NCI-H2227 (cell line): ENCODE data around the gene IGF2.

Experiments
- DNase-seq: peaks from one replicate; lab custom pipeline; 2025; ENCODE audit not compliant: unreplicated experiment; lab: John Stamatoyannopoulos, UW

IGF2 gene

DNA sequence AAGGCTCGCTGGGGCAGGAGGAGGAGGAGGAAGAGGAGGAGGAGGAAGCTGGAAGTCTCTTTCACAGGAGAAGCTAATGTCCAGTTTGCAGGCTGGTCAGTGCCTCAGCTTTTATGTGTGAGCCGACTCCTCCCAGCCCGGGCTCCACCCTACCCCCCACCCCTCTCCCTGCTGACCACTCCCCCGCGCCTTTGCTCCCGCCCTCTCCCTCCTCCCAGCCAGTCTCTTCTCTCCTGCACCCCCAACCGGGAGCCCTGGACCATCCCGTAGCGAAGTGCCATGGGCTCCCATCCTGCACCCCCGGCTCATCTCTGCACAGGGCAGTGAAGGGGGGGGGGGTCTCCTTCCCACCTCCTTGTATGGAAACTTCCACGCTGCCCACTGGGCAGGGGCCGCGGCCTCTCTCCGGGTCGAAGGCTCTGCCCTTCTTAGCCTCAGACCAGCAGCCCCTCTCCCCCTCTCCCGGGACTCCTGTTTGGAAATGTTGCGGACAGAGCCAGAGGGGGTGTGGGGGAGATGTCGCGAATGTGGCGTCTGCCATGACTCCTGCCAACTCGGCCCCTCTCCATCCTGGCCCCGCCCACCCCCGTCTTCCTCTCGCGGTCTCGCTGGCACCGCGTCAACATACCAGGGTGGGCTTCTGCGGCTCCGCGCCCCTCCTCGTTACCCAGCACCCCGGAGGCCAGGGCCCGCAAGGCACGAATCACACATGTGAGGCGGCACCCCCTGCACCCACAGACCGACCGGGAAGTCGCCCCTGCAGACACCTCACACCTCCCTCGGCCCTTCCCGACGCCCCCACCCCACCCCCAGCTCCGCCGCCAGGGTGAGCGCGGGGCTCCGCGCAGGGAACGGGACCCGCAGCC is 1.8 kb downstream of the IGF2 start:
- peak; percentile 83 for DNase-seq

- no peak for DNase-seq
Observed at GRCh38 chr11:2136952-2137201, 2.3 kb downstream of the IGF2 start.

- no peak for DNase-seq
Observed at GRCh38 chr11:2136209-2136951, 2.8 kb downstream of the IGF2 start.

DNA sequence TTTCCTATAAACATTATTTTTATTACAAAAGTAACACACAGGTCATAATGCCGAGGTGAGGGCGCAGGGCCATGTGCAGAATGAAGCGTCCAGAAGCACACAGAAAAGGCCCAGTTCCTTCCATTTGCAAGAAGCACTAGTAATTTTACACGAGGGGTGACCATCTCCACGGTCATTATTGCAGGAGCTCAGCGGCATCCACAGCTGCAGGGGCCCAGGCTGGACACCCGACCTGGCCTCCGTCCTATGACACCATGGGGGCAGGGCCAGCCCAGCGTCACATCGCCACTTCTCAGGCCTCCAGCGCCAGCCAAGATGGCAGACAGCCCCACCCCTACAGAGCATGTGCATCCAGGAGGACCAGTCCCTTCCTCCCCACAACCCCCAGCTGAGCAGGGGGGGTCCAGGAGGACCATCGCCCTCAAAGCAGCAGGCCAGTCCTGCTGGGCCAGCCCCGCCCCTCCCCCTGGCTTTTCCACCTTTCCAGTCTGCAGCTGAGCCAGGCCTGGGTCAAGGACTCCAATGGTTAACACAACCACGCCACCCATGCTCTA is 3.5 kb downstream of the IGF2 start:
- DNase-seq, result no peak

- DNase-seq, result no peak
Observed at GRCh38 chr11:2135018-2135569, 4.1 kb downstream of the IGF2 start.

- DNase-seq, result no peak
Observed at GRCh38 chr11:2134022-2135010, 4.9 kb downstream of the IGF2 start.

DNA sequence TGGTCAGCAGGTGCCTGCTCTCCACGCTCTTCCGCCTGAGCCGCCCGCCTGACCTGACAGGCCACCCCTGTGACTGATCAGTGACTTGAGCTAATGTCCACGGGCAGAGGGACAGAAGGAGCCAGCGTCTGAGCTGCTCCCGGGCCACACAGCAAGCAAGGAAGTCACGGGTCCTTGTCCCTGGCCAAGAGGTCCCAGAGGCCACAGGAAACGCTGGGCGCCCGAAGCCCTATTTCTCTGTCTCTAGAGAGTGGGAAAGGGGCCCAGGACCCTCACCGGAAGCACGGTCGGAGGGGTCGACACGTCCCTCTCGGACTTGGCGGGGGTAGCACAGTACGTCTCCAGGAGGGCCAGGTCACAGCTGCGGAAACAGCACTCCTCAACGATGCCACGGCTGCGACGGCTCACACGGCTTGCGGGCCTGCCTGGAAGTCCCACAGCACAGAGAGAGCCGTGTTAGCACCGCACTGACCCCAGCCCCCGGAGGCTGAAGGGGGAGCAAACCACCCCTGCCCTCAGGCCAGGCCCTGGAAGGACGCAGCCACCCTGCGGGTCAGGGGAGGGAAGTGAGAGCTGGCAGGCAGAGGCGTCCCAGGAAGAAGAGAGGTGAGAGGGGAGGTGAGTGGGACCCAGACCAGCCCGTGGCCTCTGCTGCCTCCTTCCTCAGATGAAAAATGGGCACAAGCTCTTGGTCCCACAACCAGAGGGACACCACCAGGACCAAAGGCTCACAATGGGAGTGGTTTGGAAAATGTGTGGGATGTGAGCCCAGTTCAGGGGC is 5.8 kb downstream of the IGF2 start:
- no peak for DNase-seq

- DNase-seq, result no peak
Observed at GRCh38 chr11:2132874-2133240, 6.3 kb downstream of the IGF2 start.

DNA sequence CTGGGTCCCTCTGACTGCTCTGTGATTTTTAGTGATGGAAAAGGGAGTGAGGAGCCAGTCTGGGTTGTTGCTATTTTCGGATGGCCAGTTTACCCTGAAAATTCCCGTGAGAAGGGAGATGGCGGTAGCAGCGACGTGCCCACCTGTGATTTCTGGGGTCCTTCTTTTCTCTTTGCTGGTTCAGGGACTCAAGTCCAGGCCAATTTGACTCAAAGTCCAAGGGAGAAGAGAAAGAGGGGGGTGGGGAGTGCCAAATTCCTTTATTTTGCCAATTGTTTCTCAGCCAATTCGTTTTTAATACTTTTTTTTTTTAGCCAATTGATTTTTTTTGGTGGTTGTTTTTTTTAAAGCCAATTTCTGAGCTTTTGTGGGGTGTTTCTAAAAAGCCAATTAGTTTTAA is 6.9 kb downstream of the IGF2 start:
- DNase-seq, result no peak

DNA sequence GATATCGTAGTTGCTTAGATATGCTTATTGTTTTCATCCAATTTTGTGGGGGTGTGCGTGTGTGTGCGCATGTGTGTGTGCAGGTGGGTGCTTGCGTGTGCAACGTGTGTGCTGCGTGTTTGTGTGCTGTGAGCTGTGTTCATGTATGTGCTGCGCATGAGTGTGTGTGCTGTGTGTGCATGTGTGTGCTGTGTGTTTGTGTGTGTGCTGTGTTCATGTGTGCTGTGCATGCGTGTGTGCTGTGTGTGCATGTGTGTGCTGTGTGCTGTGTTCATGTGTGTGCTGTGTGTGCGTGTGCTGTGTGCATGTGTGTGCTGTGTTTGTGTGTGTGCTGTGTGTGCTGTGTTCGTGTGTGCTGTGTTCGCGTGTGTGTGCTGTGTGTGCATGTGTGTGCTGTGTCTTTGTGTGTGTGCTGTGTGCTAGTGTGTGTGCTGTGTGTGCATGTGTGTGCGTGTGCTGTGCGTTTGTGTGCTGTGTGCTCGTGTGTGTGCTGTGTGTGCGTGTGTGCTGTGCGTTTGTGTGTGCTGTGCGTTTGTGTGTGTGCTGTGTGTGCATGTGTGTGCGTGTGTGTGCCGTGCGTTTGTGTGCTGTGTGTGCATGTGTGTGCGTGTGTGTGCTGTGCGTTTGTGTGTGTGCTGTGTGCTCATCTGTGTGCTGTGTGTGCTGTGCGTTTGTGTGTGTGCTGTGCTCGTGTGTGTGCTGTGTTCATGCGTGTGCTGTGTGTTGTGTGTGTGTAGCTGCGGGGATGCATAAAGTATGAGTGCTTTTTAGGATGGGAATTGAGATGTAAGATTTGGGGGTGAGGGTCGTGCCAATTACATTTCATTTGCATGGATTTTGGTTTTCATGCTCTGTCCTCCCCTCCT is 7.6 kb downstream of the IGF2 start:
- DNase-seq, result no peak

- no peak for DNase-seq
Observed at GRCh38 chr11:2130881-2131352, 8.3 kb downstream of the IGF2 start.

DNA sequence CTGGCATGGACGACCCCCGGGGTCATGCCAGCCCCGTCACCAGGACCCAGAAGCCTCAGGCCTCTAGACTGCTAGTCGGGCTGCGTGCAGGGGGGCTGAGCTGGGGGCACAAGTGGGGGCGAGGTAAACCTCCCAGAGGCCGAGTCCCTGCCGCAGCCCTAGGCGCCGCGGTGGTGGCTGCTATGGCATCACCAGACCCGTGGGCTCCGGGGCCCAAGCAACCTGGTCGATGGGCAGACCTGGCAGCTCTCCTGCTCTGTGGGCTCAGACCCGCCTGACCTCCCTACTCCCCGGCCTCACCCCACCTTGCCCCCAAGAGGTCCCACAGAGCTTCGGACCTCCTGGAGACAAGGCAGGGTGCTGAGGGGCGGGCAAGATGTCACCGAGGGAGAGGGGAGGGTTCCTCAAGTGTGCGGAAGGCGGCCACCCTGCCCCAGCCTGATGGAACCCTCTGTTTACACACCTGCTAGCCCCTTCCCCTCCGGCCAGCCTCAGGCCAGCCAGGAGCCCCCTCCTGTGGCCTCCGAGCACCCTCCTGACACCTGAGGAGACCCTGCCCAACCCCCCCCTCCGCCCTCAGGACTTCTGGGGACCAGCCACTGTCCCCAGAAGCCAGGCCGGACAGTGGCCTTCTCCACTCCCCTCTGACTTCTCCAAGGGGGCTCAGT is 9.4 kb downstream of the IGF2 start:
- DNase-seq, result no peak

- DNase-seq, result no peak
Observed at GRCh38 chr11:2129308-2129698, 9.9 kb downstream of the IGF2 start.

DNA sequence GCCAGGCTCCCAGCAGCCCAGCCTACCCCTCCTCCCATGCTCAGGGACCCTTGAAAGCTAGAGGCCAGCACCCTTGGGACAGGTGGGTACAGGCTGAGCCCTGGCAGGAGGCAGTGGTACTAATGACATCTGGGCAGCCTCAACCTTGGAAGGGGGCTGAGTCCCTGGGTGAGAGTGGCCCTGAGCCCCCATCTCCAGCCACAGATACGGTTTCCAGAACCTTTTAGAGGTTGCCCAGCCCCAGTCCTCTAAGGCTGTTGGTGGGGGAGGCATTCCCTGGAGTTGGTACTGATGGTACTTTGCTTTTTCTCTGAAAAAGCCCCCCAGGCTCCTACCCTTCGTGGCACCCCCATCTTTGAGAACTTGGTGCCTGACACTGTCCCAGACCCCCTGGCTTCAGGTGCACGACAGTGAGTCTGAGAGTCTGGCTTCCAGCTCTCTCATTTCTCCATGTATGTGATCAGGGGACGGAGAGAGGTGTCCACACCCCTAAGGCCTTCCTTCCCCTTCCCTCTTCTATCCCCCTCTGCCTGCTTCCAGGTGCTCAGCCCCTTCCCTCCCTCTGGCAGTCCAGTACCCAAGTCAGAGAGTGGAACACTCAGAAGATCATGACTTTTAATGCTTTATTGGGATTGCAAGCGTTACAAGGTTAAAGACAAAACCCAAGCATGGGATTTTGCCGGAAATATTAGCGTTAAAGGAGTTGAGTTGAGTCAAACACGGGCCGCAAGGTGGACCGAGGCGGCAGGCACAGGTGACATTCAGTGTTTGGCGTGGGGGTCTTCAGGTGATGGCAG is 10.5 kb downstream of the IGF2 start:
- no peak for DNase-seq

DNA sequence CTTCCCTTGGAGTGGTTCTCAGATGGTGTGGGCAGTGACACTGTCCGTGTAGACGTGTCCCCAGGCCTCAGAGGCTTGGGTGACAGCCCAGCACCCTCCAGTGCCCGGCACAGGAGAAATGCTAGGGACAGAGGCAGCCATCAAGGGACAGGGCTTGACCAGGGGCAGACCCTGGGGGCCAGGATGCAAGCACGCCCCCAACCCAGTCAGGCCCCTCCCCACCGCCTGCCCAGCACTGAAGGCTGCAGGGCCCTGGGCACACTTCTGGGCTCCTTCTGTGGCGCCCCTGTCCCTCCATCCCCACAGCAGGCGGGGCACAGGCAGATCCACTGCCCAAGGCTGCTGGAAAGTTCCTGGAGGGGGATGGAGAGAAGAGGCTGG is 11.1 kb downstream of the IGF2 start:
- DNase-seq, result no peak

DNA sequence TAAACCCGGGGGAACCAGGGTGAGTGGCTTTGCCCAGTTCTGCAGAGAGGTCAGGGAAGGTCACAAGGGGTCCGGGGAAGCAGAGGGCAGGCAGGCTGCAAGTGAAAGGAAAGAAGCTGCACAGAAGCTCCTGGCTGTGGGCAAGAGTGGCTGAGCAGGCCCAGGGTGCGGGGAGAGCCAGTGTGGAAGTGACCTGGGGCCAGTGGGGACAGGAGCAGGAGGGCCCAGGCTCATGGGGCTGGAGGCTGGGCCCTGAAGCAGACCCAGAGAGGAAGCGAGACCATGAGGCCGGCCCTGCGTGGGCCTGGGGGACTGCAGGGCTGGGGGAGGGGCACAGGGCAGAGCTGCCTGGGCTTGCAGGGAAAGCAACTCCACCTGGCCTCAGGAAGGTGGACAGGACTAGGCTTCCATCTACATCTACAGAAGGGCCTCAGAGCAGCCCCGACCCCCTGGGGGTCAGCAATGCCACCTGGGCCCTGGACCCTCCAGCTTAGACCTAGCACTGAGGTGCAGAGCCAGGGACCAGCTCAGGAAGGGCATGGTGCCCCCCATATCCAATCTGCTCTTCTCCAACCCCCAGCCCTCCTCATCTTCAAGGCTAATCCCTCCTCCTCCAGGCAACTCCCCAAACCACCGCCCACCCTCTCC is 11.6 kb downstream of the IGF2 start:
- no peak for DNase-seq

DNA sequence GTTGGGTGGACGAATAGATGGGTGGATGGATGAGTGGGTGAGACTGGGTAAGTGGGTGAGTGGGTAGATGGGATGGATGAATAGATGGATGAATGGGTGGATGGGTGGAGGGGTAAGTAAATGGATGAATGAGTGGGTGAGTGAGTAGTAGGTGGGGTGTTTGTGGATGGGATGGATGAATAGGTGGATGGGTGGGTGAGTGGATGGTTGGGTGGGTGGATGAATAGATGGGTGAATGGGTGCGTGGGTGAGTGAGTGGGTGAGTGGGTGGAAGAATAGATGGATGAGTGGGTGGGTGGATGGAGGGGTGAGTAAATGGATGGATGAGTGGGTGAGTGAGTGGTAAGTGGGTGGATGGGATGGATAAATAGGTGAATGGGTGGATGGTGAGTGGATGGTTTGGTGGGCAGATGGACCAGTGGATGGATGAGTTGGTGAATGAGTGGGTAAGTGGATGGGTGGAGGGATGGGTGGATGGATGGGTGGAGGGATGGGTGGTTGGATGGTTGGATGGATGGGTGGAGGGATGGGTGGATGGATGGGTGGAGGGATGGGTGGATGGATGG is 12.6 kb downstream of the IGF2 start:
- no peak for DNase-seq
